ENCODE results near the gene KCNE2. TPM values are rescaled to one million over a fixed set of nuclear protein-coding genes. Genes with fewer than 3 reads are reported as not detected.

The KCNE2 gene
- polyA plus RNA-seq, 1 donor from 2014 or later = 0.25 TPM

DNA sequence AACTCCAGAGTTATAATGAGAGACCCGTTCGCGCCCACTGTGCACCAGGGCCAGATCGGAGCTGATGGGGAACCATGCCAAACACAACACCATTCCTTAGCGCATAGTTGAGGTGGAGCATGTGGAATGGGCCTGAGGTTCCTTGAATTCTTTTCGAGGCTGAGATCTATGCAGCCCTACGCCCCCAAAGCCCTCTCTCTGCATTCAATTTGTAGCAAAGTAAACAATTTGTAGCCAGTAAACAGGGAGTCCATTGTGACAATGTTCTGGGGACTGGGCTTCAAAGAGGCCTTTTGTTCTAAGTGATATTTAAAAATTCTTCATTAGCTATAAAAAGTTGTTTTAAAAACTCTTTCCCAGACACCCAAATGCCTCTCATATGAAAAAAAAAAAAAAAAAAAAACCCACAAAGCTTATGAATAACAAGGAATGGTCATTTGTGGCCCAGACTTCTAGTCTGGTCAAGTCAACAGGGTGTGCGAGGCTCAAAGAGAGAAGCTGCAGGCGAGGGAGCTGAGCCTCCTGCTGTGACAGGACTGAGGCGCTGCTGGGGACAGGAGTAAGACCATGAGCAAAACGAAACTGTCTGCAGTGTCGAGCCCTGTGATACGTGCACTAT is 30.6 kb upstream of the KCNE2 start:
- Histone ChIP-seq H4K20me1 (ENCODE audit: insufficient read depth) (no peaks in the 10 kb centered on the region), H3K79me2 (replicated peaks; ENCODE audit: insufficient read depth, low read length) (no peaks in the 10 kb centered on the region), H3K27me3 (ENCODE audit: insufficient read depth, low read depth, low read length) (no peaks in the 10 kb centered on the region), H2AFZ (ENCODE audit: low read depth, low read length) (no peak overlapping the region), H3K9me3 (ENCODE audit: low read length) (no peaks in the 10 kb centered on the region), H3K36me3 (ENCODE audit: insufficient read depth, low read length) (no peaks in the 10 kb centered on the region), H3K27ac (ENCODE audit: low read length) (no peak overlapping the region), H3K9ac (ENCODE audit: low read length) (no peak overlapping the region), H3K4me3 (ENCODE audit: low read length) (no peak overlapping the region), H3K4me2 (ENCODE audit: low read length) (no peak overlapping the region), H3K9me2 (ENCODE audit: insufficient read depth, low read length) (no peaks in the 10 kb centered on the region), H3F3A (ENCODE audit: insufficient read depth, low read length, poor library complexity, severe bottlenecking) (no peaks in the 10 kb centered on the region)
- no peak for TF ChIP-seq EZH2 (IDR thresholded peaks at IDR 0.05; ENCODE audit: borderline replicate concordance, insufficient read depth, low read length, poor library complexity, severe bottlenecking)
- TF ChIP-seq, protein P1, sequence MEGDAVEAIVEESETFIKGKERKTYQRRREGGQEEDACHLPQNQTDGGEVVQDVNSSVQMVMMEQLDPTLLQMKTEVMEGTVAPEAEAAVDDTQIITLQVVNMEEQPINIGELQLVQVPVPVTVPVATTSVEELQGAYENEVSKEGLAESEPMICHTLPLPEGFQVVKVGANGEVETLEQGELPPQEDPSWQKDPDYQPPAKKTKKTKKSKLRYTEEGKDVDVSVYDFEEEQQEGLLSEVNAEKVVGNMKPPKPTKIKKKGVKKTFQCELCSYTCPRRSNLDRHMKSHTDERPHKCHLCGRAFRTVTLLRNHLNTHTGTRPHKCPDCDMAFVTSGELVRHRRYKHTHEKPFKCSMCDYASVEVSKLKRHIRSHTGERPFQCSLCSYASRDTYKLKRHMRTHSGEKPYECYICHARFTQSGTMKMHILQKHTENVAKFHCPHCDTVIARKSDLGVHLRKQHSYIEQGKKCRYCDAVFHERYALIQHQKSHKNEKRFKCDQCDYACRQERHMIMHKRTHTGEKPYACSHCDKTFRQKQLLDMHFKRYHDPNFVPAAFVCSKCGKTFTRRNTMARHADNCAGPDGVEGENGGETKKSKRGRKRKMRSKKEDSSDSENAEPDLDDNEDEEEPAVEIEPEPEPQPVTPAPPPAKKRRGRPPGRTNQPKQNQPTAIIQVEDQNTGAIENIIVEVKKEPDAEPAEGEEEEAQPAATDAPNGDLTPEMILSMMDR (IDR thresholded peaks at IDR 0.05; ENCODE audit: poor library complexity, severe bottlenecking) = no peak
- TF ChIP-seq TAF1 (IDR thresholded peaks at IDR 0.05; ENCODE audit: low read depth) = no peak
- TF ChIP-seq, protein P2, sequence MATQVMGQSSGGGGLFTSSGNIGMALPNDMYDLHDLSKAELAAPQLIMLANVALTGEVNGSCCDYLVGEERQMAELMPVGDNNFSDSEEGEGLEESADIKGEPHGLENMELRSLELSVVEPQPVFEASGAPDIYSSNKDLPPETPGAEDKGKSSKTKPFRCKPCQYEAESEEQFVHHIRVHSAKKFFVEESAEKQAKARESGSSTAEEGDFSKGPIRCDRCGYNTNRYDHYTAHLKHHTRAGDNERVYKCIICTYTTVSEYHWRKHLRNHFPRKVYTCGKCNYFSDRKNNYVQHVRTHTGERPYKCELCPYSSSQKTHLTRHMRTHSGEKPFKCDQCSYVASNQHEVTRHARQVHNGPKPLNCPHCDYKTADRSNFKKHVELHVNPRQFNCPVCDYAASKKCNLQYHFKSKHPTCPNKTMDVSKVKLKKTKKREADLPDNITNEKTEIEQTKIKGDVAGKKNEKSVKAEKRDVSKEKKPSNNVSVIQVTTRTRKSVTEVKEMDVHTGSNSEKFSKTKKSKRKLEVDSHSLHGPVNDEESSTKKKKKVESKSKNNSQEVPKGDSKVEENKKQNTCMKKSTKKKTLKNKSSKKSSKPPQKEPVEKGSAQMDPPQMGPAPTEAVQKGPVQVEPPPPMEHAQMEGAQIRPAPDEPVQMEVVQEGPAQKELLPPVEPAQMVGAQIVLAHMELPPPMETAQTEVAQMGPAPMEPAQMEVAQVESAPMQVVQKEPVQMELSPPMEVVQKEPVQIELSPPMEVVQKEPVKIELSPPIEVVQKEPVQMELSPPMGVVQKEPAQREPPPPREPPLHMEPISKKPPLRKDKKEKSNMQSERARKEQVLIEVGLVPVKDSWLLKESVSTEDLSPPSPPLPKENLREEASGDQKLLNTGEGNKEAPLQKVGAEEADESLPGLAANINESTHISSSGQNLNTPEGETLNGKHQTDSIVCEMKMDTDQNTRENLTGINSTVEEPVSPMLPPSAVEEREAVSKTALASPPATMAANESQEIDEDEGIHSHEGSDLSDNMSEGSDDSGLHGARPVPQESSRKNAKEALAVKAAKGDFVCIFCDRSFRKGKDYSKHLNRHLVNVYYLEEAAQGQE (IDR thresholded peaks at IDR 0.05; ENCODE audit: borderline replicate concordance) = no peak
- no peak for TF ChIP-seq SMC3 (conservative IDR thresholded peaks at IDR 0.05; ENCODE audit: poor library complexity)
- TF ChIP-seq RAD21 (conservative IDR thresholded peaks at IDR 0.05) = no peak
- no peak for TF ChIP-seq EP300 (conservative IDR thresholded peaks at IDR 0.05; ENCODE audit: poor library complexity, severe bottlenecking)
- TF ChIP-seq MXI1 (conservative IDR thresholded peaks at IDR 0.05; ENCODE audit: poor library complexity, severe bottlenecking) = no peak
- no peak for TF ChIP-seq POLR2AphosphoS5 (IDR thresholded peaks at IDR 0.05)

DNA sequence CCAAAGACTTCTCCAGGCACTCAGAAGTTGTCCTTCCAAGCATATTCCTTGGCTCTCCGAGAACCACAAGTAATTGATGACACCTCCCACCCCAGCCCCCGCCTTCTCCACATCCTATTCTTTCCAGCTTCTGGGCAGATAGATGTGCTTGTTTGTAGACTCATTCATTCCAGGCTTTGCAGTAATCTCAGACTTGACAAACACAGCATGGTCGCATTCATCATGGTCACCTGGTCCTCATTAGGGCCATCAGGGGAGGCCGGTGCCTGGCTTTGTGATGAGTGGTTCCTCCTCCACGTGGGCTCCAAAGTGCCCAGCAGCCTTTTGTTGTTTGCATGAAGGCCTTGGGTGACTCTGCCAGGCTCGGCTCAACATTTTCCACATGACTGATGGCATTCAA is 28.5 kb upstream of the KCNE2 start:
- Histone ChIP-seq H3K9me2 (ENCODE audit: insufficient read depth, low read length) (no peaks in the 10 kb centered on the region), H3K27ac (ENCODE audit: low read length) (no peak overlapping the region), H3K9me3 (ENCODE audit: low read length) (no peaks in the 10 kb centered on the region), H3K4me2 (ENCODE audit: low read length) (no peak overlapping the region), H3K36me3 (ENCODE audit: insufficient read depth, low read length) (no peaks in the 10 kb centered on the region), H2AFZ (ENCODE audit: low read depth, low read length) (no peak overlapping the region), H4K20me1 (ENCODE audit: insufficient read depth) (no peaks in the 10 kb centered on the region), H3K79me2 (replicated peaks; ENCODE audit: insufficient read depth, low read length) (no peaks in the 10 kb centered on the region), H3K9ac (ENCODE audit: low read length) (no peak overlapping the region), H3K4me3 (ENCODE audit: low read length) (no peak overlapping the region), H3F3A (ENCODE audit: insufficient read depth, low read length, poor library complexity, severe bottlenecking) (no peaks in the 10 kb centered on the region), H3K27me3 (ENCODE audit: insufficient read depth, low read depth, low read length) (no peaks in the 10 kb centered on the region)
- TF ChIP-seq EZH2 (IDR thresholded peaks at IDR 0.05; ENCODE audit: borderline replicate concordance, insufficient read depth, low read length, poor library complexity, severe bottlenecking) = no peak
- no peak for TF ChIP-seq EP300 (conservative IDR thresholded peaks at IDR 0.05; ENCODE audit: poor library complexity, severe bottlenecking)
- no peak for TF ChIP-seq SMC3 (conservative IDR thresholded peaks at IDR 0.05; ENCODE audit: poor library complexity)
- TF ChIP-seq RAD21 (conservative IDR thresholded peaks at IDR 0.05) = no peak
- TF ChIP-seq MXI1 (conservative IDR thresholded peaks at IDR 0.05; ENCODE audit: poor library complexity, severe bottlenecking) = no peak
- TF ChIP-seq, protein P2 (IDR thresholded peaks at IDR 0.05; ENCODE audit: borderline replicate concordance) = no peak
- TF ChIP-seq, protein P1 (IDR thresholded peaks at IDR 0.05; ENCODE audit: poor library complexity, severe bottlenecking) = no peak
- no peak for TF ChIP-seq POLR2AphosphoS5 (IDR thresholded peaks at IDR 0.05)
- no peak for TF ChIP-seq TAF1 (IDR thresholded peaks at IDR 0.05; ENCODE audit: low read depth)
